T follicular helper cell (primary cell): ENCODE data around the gene CHGA.

ENCODE experiments used
- DNase-seq: peaks from one replicate; pipeline ENCODE4 v3.0.0-alpha.2; 2020; ENCODE audit warnings: low read depth

Gene CHGA

DNA sequence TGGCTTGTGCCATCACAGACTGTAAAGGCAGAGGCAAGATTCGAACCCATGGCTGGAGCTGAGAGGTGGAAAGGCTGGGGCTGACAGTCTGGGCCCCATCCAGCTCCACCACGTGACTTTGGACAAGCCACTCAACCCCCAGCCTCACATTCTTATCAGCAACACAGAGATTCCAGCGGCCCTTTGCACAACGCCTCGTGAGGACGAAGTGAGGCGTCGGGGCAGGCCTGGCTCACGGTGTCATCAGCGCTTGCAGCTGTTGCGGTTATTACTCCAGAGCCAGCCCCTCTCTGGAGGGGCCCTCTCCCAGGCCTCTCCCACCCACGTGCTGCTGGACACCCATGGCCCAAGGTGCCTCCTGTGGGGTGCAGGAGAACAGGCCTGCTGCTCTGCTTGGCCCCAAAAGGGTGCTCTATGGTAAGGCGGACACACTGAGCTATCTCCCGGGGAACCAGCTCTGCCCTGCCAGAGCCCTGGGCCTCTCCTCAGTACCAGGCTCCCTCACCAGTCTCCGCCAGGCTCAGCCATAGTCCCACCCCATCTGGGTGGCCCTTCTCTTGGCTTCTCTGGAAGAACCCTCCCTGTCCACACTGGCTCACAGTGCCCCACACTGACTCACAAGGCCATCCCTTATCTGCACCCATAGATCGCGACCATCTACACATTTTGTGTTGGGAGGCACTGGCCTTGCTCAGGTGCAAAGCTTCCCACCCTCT lies 21.1 kb downstream of the CHGA start:
- DNase-seq, result no peak

DNA sequence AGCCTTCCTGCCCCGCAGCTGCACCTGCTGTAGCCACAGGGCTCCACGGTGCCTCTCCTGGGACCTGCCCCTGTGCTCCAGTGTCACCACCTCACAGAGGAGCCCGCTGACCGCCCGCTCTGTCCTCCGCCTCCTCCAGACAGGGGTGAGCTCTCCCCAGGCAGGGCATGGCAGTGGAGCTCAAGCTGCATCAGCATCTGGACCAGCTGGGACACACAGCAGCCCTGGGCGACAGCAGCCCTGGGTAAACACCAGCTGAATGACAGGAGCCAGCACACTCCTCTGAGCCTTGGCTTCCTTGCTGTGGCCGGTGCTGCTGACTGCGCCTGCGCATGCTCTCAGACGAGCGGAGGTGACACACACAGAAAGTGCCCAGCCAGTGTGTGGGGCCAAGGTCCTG lies 22.0 kb downstream of the CHGA start:
- no peak for DNase-seq

DNA sequence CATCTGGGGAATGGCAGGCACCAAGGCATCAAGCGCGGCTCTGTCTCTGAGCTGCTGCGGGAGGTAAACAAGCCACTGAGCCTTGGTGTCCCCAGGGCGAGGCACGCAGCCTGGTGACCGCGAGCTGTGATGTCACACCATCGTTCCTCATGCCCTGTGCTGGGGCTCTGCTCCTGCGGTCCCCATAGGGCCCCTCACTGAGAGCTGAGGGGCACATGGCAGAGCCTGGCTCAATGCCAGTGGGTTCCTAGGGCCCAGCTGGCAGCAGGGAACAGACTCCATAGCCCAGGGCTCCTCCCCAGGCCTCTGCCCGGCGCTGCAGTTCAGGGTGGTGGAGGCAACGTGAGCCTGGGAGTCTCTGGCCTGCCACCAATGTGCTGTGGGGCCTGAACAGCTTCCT lies 22.6 kb downstream of the CHGA start:
- no peak for DNase-seq

DNA sequence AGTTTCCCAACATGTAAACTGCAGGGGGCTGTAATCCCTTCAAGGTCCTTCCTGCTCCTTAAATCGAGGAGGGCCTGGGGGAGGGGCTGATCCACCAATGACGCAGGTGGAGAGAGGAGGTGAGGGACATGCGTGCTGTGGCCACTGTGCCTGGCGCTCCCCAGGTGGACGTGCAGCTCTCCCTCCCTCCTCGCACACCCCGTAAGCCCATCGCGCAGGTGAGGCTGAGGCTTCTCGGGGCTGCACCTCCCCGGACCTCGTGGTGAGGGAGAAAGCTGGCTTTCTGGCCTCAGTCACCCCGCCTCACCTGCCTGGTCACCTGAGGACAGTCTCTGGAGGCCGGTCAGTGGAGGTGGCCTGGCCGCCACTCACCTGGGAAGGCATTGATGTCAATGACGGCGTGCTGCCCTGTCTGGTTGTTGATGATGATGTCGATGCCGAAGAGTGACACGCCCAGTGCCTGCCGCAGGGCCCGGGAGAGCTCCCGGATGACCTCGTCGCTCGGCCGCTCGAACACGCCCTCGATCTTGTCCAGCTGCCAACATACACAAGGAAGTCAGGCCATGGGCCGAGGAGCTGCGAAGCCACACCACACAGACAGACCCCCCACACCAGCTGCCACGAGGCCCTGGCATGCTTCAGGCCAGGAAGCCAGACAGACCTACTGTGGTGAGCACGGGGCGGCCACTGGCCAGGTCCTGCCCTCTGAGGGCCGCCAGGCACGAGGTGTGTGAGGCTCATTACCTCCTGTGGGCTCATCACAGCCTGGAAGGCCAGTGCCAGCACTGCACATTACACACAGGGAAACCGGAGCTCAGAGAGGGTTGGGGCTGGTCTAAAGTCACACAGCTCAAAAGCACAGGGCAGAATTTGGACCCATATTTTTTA lies 23.3 kb downstream of the CHGA start:
- DNase-seq, result no peak

DNA sequence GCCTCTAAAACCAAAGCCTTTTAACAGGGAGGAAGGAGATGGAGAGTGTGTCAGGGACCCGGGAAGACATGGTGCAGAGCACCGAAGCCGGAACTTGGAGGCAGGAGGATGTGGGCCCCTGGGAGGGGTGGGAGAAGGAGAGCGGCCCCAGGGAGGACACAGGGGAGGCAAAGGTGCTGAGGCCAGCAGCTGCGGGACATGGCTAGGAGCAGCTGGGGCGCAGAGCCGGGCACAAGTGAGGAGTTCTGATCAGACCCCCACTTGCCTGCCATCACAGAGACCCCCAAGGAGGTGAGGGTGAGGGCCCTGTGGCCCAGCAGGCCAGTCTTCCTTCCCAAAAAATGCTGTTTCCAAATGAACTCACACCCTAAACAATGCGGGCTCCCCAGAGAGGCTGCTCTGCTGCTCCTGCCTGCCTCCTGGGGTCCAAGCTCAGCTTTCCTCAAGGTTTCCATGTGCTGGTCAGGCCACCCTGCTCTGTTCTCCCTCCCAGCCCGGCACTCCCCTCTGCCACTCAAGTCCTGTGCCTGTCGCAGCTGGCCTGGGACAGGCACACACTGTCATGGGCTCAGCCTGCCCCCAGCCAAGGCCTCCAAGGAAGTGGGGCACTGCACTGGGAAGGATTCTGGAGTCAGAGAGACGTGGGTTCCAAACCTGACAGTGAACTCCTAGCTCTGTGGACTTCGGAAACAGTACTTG lies 24.0 kb downstream of the CHGA start:
- DNase-seq, result no peak

DNA sequence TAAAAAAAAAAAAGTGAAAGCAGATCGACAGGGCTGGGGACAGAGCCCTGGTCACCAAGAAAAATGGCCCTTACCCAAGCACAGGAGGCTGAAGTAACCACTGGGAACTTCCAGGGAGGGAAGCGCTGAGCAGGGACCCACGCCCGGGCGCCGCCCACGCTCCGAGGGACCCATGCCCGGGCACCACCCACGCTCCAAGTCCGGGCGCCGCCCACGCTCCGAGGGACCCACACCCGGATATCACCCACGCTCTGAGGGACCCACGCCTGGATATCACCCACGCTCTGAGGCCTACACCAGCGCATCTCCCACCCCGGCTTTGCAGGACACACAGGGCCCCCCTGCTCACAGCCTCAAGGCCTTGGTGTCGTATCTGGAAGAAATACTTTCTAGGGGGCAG lies 25.7 kb downstream of the CHGA start:
- no peak for DNase-seq

DNA sequence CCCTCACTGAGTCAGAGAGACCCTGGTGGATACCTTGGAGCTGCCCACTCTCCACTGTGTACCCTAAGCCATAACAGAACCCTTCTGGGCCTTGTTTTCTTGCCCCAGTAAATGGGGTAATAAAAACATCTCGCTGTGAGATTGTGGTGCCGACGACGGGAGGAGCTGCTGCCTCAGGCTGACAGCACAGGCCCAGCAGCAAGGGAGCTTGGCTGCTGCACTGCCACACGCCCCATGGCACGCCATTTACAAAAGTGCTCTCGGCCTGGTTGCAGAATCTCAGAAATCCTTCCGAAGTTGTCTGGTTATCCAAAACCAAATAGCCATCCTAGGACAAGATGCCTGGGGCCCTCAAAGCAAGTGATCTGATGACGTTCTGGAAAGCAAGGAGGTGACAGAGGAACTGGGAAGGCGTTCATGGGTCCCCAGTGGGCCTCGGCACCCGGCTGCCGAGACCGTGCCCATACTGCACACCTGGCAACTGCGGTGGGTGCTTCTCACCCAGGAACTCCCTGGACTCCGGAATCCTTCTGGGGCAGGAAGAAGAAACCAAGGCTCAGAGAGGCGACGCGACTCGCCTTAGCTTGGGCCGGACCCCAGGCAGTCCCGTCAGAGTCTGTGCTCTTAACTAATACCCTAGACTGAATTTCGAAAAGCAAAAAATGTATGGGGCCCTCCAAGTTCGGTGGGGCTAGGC lies 26.7 kb downstream of the CHGA start:
- no peak for DNase-seq

DNA sequence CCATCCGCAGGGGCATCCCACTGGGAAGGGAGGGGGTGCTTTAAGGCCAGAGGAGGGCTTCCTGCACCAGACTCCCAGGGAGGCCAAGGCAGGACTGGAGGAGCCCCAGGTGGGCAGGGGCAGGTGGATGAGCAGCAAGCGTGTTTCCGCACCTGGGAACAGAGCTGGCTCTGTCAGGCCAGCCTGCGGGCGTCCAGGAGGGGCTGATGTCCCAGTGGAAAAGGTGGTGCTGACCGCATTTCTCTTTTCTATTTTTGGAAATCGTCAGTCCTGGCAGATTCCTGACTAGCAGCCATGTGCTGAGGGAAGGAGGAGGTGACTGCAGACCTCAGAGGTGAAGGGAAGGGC lies 27.2 kb downstream of the CHGA start:
- no peak for DNase-seq

DNA sequence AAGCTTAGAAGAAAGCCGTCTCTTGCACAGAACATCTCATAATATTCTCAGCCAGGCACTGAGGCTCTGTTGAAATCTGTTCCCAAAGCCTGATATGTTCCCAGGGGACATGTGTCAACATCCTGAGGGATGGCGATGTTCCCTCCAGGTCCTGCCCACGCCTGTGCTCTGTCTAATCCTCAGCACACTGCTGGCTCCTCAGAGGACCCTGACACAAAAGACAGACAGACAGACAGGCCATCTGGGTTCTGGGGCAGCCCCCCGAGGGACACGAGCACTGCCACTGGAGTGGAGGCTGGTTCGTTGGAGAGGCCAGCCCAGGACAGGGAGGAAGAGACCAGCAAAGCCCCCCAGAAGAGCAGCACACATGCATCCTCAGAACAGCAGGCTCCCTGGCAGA lies 27.8 kb downstream of the CHGA start:
- DNase-seq, result no peak

DNA sequence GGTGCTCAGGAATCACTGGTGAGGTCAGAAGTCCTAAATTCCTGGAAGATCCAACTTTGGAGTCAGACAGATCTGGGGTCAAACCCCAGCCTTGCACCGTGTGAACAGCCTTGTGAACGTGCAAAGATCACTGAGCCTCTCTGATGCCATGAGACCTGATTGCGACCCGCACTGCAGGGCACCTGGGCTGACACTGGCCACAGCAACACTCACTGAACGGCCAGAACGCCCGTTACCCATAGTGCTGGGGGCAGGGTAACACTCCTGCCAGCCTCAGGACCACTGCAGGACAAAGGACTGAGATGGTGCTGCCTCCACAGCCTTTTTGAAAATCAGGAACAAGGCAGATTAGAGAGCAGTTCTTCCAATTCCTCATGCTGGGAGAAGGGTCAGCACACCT lies 28.3 kb downstream of the CHGA start:
- DNase-seq, result no peak

DNA sequence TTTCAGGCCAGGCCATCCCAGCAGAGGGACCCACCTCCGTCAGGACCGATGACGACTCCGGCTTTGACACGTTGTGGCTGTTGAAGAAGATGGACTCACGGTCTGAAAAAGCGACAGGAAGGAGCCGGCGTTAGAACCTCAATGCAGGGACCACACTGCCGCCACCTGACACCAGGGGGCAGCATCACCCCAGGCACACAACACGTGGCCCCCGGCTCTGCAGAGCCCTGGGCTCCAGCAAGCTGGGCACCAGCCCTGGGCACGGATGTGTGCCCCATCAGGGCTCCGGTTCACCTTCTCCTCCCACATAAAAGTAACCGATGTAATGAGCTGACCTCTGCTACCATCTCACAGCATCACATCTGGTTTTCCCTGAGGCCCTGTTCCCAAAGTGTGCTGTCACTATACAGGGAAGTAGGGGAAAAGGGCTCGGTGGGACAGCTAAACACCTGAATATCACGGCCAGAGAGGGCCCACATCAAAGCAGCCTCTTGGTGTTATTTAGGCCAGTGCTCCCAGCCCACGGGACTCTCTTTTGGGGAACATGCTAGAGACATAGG lies 29.0 kb downstream of the CHGA start:
- peak; percentile 67 for DNase-seq

DNA sequence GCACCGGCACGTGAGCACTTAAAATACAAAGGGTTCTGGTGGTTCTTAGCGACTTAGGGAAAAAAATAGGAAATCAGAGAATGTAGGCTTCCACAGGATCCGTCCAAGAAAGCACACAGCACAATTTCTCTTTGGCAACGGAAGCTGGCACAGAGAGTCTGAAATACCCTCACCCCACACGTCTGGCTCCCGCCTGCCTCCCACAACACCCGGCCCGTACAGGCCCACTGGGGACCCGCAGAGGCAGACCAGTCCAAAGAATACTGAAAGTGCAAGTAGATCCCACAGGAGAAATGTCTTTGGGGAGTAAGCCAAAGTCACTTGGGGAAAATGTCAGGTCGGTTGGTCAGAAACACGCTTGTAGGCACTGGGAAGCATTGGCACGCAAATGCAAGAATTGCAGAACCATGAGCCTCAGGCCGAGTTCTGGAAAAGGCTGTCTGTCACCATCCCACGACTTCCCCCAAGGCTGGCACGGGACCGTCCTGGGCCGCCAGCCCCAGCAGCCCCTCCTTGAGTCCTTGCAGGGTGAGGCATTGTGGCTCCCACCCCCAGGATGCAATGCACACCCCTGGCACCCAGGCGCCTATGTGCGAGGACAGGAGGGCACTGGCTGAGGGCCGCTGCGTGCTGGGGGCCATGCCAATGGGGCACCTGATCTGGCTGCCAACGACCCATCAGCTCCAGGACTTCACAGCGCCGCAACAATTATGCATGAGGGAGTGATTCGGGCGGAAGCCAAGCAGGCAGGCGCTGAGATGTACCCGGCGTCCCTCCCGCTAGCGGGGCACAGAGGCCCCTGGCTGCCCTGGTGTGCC lies 29.7 kb downstream of the CHGA start:
- DNase-seq, result no peak

DNA sequence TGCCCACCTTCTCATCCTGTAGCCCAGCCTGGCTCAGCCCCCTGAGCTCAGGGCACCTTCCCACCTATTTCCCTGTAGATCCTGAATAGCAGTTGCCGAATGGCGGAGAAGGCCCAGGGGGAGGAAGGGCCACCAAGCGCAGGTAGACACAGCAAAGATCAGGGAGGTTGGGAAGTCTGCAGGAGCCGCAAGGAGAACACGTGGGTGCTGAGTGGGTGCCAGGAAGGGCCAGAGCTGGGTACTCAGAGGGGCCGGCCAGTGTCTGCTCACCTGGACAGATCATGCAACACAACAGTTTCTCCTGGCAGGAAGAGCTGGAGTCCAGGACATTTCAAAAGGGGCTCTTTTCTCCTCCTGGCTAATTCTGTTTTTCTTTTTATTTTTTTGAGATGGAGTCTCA lies 30.6 kb downstream of the CHGA start:
- DNase-seq, result no peak

DNA sequence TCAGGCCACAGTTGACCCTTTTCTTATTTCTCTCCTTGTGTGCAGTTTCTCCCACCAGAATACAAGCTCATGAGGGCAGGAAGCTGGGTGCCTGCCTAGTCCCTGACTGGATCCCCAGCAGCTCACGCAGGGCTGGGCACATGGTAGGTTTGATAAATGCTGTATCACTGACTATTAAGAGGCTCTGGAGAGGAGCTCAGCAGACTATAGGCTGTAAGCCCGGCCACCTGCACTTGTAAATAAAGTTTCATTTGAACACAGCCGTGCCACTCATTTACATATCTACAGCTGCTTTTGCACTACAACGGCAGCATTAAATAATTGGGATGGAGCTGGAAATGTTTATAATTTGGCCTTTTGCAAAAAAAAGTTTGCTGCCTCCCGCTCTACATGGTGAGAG lies 32.0 kb downstream of the CHGA start:
- DNase-seq, result no peak

DNA sequence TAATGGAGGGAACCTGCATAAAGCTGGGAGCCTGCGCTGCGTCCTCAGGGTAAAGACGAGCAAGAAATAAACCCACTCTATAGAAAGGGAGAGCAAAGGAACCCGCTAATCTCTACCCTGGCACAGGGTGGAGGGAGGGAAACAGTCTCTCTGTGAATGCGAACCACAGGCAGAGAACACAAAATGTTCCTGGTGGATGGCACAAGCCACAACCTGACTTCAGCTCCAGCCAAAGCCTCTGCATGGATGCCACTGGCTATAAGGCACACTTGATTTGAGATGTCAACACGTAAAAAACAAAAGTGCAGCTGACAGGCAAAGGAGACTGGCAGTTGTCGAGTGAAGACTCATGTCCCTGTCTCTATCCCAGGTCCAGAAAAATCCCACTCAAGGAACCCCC lies 32.4 kb downstream of the CHGA start:
- DNase-seq, result no peak

DNA sequence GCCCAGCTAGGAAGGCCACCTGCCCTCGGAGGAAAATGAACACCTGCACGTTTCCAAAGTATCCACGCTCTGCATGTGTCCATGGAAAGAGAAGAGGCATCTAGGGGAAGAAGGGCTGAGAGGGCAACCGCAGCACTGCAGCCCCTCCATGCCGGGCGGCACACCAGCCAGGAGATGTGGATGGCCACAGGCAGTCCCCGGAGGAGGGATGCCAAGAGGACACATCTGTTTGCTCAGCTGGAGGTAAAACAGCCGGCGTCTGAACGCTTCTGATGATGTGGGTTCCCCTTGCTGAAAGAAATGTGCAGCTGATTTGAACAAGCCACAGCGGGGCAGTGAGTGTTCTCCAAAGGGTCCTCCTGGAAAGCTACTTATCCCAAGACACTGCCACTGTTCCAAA lies 34.0 kb downstream of the CHGA start:
- no peak for DNase-seq

DNA sequence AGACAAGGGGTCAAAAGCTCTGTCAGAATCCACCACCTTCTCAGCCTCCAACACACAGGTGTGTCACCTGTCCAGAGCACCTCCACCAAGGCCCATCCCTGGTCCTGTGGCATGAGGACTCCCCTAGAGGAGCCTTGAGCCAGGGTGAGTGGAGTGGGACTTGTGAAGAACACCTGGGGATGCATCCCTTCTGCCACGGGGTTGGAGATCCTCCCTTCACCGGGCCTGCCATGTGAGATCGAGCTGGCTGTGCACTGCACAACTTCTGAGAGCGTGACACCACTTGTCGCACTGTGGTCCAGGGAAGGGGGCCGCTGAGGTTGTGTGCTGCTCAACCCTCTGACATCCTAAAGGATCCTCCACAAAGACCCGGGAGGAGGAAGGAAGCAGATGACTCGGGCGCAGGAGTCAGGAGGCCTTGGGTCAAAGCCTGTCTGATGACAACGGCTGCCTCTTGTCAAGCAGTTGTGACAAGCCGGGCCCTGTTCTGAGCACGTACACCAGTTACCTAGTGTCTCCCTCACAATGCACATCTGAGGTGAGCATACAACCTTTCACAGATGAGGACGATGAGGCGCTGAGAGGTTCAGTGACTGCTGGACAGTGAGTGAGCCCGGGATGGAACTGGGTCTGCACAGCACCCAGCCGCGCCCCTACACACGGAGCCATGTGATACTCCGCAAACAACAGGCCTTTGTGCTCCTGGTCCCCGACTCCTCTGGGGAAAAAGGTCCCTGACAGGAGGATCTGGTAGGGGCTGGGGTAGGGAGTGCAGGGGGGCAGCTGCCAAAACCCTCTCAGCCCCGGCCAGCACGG lies 35.6 kb downstream of the CHGA start:
- DNase-seq, result no peak

DNA sequence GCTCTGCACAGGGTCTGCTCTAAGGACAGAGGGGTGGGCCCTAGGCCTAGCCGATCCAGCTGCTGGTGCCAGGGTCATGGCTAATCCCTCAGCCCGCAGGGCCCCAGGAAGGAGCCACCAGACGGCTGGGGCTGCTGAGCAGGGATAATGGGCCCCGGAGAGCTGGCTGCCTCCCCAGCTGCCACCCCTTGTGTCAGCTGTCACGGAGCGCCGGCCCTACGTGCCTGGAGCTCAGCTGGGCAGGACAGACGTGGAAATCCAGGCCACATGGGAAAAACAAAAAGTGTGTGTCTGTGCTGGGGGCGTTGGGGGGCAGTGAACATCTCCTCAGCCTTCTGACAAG lies 36.2 kb downstream of the CHGA start:
- DNase-seq, result no peak

DNA sequence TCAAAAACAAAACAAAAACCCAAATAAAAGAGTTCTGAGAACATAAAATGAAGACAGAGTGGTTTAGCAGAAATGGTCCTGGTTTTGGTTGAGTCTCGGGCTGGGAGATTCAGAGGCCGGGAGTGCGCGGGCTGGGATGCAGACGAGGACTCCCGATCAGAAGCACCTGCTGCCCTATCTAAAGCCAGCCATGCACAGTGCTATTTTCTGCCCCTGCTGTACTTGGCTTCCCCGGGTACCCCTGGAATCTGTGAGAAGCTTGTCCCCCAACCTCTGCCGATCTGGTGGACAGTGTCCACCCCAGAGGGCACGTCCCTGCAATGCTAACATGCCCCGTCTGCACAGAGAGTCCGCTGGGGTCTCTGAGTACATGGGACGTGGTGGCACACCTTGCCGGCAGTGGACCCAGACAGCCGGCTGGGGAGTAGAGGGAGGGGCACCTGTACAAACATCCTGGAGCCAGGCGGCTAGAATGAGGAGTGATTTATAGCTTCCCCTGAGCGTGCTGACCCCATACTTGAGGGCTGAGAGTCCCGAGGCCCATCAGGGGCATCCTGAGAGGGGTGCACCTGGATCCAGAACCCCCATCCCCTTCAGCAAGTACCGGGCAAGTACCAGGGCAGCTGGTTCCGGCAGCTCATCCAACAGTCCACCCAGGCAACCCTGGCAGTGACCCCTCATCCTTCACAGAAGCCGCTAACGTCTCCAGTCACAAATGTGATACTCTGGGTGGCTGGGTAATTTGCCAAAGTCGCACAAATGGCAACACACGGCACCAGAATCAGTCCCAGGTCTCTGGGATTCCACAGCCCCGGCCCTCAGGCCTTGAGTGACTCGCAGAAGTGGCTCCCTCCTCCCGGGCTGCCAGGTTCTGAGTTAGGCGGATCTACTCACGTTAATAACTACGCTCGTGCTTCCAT lies 37.1 kb downstream of the CHGA start:
- no peak for DNase-seq
